ENCODE results near the gene PTHLH.

The PTHLH gene

DNA sequence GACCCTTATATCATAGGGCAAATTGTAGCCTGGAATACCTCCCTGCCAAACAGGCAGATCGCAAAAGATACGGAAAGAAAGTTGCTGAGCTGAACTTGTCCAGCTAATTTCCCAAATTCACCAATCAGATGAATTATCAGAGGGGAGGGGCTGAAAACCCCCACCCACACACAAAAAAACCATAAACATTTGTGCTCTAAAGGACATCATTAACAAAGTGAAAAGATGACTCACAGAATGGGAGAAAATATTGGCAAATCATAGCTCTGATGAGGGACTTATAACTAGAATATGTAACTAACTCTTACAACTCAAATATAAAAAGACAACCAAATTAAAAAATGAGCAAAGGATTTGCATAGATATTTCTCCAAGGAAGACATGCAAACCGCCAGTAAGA lies 36.3 kb downstream of the PTHLH start:
- DNase-seq (ENCODE audit: low spot score) = no peak

DNA sequence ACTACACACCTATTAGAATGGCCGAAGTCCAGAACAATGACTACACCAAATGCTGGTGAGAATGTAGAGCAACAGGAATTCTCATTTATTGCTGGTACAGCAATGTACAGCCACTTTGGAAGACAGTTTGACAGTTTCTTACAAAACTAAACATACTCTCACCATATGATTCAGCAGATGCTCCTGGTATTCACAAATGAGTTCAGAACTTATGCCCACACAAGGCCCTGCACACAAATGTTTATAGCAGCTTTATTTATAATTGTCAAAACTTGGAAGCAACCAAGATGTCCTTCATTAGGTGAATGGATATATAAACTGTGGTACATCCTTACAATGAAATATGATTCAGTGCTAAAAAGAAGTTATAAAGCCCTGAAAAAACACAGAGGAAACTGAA lies 38.3 kb downstream of the PTHLH start:
- DNase-seq (ENCODE audit: low spot score) = no peak

DNA sequence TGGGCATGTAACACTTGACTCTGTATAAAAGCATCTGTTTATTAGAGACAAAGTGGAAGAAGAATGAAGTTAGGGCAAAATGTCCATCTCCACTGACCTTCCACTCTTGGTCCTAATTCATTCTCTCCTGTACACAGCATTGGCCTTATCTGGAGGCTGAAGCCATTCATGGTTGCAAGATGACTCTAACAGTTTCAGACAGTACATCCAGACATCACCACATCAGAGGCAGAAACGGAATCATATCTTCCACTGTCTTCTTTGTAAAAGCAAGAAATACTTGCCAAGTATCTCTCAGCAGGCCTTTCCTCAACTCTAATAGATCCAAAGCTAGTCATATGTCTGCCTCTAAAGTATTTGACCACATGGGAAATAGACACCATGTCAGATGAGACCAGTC lies 41.1 kb downstream of the PTHLH start:
- DNase-seq (ENCODE audit: low spot score) = no peak

DNA sequence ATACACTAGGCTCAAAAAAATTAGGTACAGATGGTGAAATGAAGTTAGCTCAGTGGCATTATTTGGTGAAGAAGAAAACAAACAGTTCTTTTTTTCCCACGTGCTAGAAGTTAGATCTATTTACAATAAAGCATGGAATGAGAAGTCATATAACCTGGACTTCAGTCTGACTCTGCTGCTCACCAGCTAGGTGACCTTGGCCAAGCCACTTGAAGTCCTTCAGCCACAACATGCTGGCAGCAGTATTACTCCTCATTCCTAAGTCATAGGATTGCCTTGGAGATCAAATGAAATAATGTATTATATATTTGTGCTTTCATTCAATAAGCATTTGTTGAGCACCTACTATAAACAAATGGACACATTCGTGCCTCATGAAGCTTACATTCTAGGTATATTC lies 45.2 kb downstream of the PTHLH start:
- no peak for DNase-seq (ENCODE audit: low spot score)

GRCh38 chr12:27924350-27925135 lies 48.0 kb downstream of the PTHLH start:
- no peak for DNase-seq (ENCODE audit: low spot score)

DNA sequence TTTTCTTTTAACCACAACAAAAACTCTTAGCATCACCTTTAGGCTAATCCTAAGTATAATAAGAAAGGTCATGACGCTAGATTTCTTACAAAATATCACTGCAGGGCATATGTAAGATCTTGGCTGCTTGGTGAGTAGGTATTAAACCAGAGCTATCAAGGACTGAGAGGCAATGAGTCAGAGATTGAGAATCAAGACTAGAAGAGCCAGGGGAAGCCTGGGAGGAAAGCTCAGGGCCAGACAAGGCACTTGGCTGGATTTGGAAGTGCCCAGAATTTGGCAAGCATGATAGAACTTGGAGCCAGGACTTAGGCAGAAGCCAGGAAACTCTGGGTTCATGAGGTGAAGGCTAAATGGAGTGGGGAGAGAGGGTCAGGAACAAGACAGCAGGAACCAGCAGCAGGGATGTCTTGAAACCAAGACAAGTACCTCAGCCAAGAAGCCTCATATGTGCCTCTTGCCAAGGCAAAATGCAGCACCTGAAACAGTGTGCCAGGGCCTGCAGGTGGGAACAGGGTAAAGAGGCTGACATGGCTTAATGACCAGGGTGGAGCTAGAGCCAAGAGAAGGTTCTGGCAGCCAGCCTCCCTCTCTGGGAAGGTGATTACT lies 49.9 kb downstream of the PTHLH start:
- peak; percentile 8 for DNase-seq (ENCODE audit: low spot score)

DNA sequence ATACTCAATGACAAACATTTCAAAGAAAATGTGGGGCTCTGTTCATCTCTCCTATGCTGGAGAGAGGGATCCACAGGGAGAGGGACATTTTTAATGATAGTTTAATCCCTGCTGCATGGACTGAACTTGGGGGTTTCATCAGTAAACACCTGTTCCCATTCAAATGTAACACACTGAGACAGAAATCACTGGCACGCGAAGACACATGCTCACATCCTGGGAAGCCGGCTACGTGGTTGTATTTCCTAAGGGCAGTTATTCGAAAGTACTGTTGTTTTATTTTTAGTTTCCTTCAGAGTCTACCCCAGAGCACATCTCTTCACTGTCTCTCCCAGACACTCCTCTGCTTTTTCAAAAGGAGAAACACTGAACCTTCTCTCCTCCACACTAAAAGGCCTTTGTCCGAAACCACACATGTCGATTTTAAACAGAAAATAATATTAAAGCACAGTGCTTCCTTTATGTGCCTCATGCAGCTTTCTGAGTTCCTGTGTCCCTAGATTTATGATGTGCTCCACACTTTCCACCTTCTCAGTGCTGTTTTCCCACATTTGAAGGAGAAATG lies 52.8 kb downstream of the PTHLH start:
- DNase-seq (ENCODE audit: low spot score) = no peak

GRCh38 chr12:27915536-27915935 lies 57.0 kb downstream of the PTHLH start:
- DNase-seq (ENCODE audit: low spot score) = no peak

GRCh38 chr12:27915021-27915420 lies 57.5 kb downstream of the PTHLH start:
- DNase-seq (ENCODE audit: low spot score) = peak; percentile 6

GRCh38 chr12:27913999-27914614 lies 58.4 kb downstream of the PTHLH start:
- DNase-seq (ENCODE audit: low spot score) = no peak

DNA sequence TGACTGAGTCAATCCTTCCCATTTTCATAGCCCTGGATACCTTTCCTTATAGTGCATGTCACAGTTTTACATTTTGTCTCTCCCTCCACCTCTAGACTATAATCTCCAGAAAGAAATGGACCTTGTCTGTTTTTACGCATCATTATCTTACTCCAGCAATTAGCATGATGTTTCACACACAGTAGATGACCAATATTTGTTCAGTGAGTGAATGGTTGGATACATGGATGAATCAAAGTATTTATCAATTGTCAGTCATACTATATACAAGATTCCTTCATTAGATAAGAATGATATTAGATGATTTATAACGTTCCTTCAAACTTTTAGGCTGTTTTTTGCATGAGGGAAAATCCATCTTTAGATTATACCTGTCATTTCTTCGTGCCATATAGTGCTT lies 61.1 kb downstream of the PTHLH start:
- DNase-seq (ENCODE audit: low spot score) = no peak
